Activated CD4-positive, CD25-positive, alpha-beta regulatory T cell treated with anti-CD3 and anti-CD28 coated beads, Interleukin-2, amount 50 U/mL, for 16 hours (primary cell): ENCODE measurements around the gene MYH3.

Experiments
- DNase-seq: peaks from one replicate; pipeline ENCODE4 v3.0.0-alpha.2; 2020; ENCODE audit warnings: low read depth, low spot score

MYH3 gene

DNA sequence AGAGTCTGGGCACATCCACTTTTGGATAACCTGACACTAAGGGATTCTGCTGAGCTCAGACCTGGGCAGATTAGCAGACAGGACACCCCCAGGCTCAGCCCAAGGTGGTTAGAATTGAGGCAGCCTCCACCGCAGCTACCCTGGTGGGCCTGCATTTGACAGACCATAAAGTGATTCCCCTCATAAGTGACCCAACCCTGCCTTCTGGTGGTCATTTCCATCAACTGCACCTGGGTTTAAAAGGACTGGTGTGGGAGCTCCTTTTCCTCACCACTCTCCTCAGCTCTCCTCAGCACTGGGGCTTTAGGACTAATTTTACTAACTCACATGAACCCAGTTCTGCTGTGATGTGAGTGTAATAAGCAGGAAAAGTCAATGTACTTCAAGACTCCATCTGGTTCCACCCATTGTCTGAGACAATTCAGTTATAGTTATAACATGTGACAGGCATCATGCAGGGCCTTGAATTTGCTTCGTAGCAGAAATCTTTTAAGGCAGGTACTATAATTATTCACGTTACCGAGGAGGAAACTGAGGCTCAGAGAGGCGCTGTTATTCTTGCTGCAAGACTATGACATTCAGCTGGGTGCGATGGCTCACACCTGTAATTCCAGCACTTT is 42.5 kb downstream of the MYH3 start:
- no peak for DNase-seq

DNA sequence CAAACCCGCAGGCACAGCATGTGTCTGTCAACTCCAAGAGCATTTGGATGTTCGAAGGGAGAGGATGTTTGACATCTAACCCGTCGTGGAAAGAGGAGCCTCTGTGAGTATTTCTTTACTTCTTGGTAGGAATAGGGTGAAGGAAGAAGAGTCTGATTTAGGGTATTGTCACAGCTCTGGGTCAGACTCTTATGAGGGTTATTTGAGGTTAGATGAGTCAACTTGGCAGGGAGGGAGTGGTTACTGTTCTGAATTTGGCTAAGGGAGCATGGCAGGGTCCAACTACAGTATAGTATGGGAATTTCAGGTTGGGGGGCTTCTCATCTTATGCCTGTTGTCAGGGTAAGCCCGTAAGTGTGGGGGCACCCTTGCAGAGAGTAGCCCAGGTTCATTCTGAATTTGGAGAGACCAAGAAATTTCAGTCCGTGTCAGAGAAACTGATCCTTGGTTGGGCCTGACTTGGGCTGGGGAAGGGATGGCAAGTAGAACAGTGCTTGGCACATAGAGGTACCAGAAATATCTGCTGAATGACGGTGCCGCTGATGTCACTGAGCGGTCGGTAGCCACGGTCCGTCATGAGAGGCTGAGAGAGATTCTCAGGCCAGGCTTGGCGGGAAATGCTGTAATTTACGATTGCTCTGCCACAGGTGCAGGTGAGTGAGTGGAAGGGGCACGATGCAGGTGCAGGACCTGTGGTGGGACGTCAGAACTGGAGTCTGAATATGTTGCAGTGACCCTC is 43.2 kb downstream of the MYH3 start:
- DNase-seq = no peak

- DNase-seq = no peak
Measured at GRCh38 chr17:10612957-10613744, 44.0 kb downstream of the MYH3 start.

DNA sequence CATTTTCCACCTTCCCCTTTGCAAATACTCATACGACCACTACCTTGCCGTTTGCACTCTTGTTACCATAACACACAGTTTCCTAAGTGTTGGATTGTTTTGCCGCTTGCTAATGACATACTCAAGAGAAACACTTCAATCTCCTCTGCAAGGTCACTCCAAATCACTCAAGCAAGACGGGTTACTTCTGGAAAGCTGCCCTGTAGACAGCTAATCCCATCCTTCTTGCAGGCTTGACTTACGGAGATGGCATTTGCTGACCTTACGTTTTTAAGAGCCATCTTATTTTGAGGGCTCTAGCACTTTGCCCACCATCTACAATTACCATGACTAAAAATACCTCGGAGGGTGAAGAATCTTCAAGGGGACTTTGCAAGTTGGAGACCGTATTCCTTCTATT is 46.2 kb downstream of the MYH3 start:
- DNase-seq = no peak

DNA sequence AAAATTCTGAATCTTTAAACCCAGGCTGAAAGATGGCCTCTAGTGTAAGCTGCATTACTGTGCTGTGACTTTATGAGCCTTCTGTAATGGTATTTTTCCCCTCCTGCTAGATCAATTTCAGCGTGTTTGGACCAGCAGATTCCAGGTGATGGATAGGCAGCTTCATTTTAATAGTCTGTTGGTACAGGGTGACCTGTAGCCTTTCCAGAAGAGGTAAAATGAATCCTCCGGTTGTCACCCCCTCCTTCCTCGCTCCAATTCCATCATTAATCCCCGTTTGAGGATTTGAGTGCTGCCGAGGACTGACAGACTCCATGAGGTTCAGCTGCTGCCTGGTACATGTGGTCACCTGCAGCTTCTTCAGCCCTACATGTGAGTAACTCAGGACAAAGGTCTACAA is 48.9 kb downstream of the MYH3 start:
- DNase-seq = no peak

DNA sequence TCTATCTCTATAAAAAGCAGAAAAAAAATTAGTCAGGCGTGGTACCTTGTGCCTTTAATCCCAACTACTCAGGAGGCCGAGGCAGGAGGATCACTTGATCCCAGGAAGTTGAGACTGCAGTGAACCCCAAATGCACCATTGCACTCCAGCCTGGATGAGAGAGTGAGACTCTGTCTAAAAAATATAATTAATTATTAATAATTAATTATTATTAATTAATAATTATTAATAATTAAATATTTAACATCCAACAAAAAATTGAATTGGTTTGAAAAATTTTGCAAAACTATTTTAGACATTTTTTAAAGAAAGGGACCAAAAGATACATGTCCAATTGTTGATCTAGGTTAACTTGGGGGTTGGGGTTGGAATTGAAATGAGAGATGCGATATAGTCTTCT is 51.0 kb downstream of the MYH3 start:
- no peak for DNase-seq

DNA sequence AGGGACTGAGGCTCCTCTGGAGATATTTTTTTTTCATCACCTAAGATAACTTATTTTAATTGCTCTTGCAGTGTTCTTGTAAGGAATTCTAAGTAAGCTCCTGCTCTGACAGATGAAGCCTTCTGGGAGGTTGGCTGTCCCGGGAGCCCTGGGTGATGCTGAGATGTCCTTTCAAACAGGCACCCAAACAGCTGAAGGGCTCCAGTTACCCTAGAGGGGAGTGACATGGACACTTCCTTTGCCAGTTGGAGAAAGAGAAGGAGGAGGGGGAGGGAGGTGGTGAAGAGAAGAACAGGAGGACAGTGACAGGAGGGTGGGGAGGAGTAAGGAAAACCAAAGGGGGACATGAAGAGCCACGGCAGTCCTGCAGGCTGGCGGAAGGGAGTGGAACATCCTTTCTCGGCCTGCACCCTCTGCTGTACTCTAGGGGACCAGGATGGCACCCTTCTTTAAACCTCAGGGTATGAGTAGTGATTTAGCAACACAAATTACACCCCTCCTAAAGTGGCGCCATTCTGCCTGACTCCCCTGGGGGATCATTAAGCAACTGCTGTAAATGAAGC is 51.8 kb downstream of the MYH3 start:
- DNase-seq = no peak

- no peak for DNase-seq
Measured at GRCh38 chr17:10604521-10604920, 52.6 kb downstream of the MYH3 start.

DNA sequence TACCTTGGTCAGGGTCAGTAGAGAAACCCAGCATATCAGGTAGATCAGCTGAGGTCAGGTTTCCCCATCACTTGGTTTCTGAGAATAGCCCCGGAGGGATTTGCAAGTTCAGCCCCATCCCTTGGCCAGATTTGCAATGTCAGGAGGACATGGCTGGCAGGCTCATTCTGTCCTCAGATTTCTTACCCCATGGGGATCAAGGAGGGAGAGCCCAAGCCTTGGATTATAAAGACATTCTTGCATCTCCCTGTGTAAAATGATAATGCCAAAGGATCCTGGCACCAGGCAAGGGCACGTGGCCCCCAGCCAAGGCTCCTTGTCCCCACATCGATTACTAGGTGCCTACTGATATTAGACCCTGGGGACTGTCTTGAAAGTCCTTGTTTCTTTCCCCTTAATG is 53.2 kb downstream of the MYH3 start:
- no peak for DNase-seq

DNA sequence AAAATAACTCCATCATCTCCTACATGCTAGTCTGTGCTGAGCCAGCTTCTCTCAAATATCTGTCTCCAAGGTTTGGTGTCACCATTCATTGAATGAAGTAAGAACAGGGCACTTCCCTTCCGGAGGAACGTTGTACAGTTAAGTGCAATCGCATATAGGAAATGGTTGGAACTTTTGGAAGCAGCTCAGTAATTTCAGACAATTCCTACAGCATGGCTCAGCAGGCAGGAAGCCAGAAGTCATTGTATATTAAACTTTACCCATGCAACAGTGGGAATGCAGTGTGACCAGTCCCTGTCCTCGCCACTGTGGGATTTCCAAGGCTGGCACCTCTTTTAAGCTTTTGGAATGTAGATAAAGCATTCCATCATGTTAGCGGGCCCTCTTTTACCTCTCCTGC is 56.5 kb downstream of the MYH3 start:
- DNase-seq = no peak

- DNase-seq = no peak
Measured at GRCh38 chr17:10598621-10599020, 58.5 kb downstream of the MYH3 start.

GRCh38 chr17:10589553-10590145 is 67.5 kb downstream of the MYH3 start:
- no peak for DNase-seq

- DNase-seq = no peak
Measured at GRCh38 chr17:10585529-10585928, 71.6 kb downstream of the MYH3 start.

DNA sequence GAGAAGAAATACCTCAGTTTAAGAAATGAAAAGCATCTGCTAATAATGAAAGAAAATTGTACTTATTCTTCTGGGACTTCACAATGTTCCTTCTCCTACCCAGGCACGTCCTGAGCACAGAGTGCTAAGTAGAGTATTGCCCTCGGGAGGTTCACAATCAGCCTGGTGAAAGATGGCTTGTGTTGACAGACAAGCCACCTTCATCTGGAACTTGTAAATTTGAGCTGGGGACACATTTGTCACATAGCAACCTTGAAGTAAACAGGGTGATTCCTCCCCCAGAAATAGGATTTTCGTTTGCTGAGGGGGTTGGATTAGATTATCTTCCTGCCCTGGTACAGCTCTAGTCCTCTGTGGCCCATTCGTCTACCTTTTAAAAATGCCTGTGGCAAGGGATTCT is 73.3 kb downstream of the MYH3 start:
- DNase-seq = no peak

- DNase-seq = no peak
Measured at GRCh38 chr17:10579270-10579669, 77.8 kb downstream of the MYH3 start.
